Superior temporal gyrus (tissue), 1 donor: ENCODE results near the gene MUC6.

Source experiments
- DNase-seq: peaks from one replicate; pipeline ENCODE4 v3.0.0-alpha.2; 2016; ENCODE audit errors: extremely low spot score

The MUC6 gene

GRCh38 chr11:1073261-1073724 is 36.8 kb upstream of the MUC6 start:
- no peak for DNase-seq

GRCh38 chr11:1072821-1073231 is 36.3 kb upstream of the MUC6 start:
- DNase-seq = no peak

GRCh38 chr11:1072116-1072820 is 35.8 kb upstream of the MUC6 start:
- DNase-seq = no peak

GRCh38 chr11:1071571-1072115 is 35.1 kb upstream of the MUC6 start:
- DNase-seq = no peak

GRCh38 chr11:1070594-1071462 is 34.3 kb upstream of the MUC6 start:
- DNase-seq = no peak

- no peak for DNase-seq
These were observed 33.2 kb upstream of the MUC6 start for GRCh38 chr11:1069740-1070139.

- no peak for DNase-seq
These were observed 31.4 kb upstream of the MUC6 start for GRCh38 chr11:1067812-1068496.

GRCh38 chr11:1064167-1064566 is 27.6 kb upstream of the MUC6 start:
- DNase-seq = no peak

GRCh38 chr11:1062075-1062820 is 25.7 kb upstream of the MUC6 start:
- DNase-seq = no peak

GRCh38 chr11:1060852-1061616 is 24.5 kb upstream of the MUC6 start:
- no peak for DNase-seq

GRCh38 chr11:1060410-1060809 is 23.9 kb upstream of the MUC6 start:
- no peak for DNase-seq

GRCh38 chr11:1059759-1060158 is 23.2 kb upstream of the MUC6 start:
- no peak for DNase-seq

- DNase-seq = no peak
These were observed 21.3 kb upstream of the MUC6 start for GRCh38 chr11:1057806-1058205.

- no peak for DNase-seq
These were observed 19.7 kb upstream of the MUC6 start for GRCh38 chr11:1055990-1056771.

GRCh38 chr11:1055109-1055703 is 18.7 kb upstream of the MUC6 start:
- no peak for DNase-seq

GRCh38 chr11:1054143-1055108 is 17.9 kb upstream of the MUC6 start:
- no peak for DNase-seq

GRCh38 chr11:1053121-1053901 is 16.8 kb upstream of the MUC6 start:
- DNase-seq = no peak
